GM08714 (cell line): ENCODE results near the gene MSI1.

Source experiments
- H3K4me3 ChIP-seq: fragments of 200-500 bp; sonication (Bioruptor generic); 2 replicates; pipeline ENCODE4 v1.5.1; 2014; ENCODE audit warnings: mild to moderate bottlenecking, low read length, inconsistent platforms
- ZNF274 ChIP-seq: IDR thresholded peaks from 2 replicates; pipeline ENCODE4 v1.6.1; 2012; ENCODE audit warnings: mild to moderate bottlenecking, low read depth, low read length

MSI1 gene

DNA sequence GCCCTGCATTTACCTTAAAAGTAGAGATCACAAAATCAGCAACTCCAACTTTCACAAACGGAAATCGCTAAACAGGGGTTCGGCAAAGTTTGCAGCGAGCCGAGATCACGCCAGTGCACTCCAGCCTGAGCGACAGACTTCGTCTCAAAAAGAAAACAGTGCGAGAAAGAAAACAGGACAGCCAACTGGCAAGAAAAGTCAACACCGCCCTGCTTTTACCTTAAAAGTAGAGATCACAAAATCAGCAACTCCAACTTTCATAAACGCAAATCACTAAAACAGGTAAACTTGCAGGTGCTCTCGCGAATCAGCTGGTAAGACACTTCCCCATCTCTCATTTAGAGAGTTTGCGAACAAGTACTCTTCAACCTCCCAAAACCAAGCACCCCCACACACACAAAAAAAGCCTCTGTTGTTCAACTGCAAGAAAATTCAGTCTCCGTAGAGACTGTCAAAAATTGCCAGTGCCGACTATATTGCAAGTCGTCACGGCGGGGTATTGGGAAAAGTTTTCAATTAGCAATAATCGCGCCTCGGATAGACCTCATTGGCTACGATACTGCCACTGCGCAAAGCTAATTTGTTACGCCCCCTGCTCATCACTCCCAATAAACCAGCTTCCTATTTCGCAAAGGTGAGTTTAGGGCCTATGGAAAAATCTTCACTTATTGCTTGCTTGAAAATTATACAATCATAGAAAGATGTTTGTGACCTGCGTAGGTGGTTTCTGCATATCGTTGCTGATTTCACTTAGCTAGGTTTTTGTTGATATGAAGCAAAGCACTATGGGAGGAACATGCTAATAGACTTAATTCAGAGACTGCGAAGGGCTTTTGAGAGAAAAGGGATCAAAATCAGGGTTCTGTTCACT lies 76.1 kb downstream of the MSI1 start, which contains the start of gene RNU4-1:
TSS of gene RNU4-1 (minus strand) at position 577 of the 871 bp plus-strand sequence.
- no peak for TF ChIP-seq ZNF274
- peak within 1 kb of the TSS; percentile 57 for H3K4me3 ChIP-seq

- TF ChIP-seq ZNF274 = no peak
- peak overlapping the region; percentile 57 for H3K4me3 ChIP-seq
Observed at GRCh38 chr12:120292411-120292660, 76.6 kb downstream of the MSI1 start.
